Stimulated activated CD4-positive, alpha-beta T cell treated with anti-CD3 and anti-CD28 coated beads, Interleukin-4, amount 100 ng/mL, for 4 hours (primary cell): ENCODE results near the gene ASAH2.
A peak's percentile ranks its signal among the peaks of the same experiment; 100 is the strongest.
"Not testable (repeated sequence)": the region's sequence is repeated elsewhere in the genome, so short reads cannot be mapped to it uniquely, and the experiment has no call there.

Experiments
- DNase-seq, 2 experiments: peaks; one replicate each; pipeline ENCODE4 v3.0.0-alpha.2; 2020

ASAH2 gene

DNA sequence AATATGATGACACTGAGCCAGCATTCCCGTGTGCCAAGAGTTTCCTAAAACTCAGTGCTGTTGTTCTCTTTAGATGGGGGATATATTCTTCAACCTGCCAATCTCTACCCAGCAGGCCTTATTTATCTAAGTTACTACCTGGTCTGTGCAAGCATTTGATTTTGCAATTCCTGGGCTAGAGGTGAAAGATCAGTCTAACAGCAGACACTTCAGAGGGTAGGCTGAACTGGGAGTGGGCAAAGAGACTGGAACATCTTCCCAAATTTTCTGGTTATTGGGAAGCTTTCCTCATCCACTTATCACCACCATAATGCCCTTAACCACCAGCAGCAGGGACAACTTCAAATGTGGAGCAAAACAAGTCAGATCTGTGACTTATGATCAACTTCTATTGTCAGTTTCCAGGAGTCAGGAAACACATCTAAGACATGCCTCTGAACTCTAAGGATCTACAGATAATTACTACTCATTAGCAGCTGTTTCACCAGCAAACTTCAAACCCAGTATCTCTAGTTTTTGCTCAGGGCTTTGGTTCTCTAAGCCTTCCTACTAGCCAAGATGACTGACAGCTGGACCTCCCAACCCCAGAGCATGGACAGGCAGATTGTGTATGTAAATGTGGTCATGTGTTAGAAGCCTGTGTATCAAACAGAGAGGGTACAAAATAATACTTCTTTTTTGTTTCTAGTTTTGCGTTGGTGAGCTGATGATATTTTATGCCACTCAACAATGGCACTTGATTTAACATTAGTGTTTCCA, 1.0 kb downstream of the ASAH2 start:
- DNase-seq, result no peak

GRCh38 chr10:50248598-50248997, 2.7 kb downstream of the ASAH2 start:
- no peak for DNase-seq

DNA sequence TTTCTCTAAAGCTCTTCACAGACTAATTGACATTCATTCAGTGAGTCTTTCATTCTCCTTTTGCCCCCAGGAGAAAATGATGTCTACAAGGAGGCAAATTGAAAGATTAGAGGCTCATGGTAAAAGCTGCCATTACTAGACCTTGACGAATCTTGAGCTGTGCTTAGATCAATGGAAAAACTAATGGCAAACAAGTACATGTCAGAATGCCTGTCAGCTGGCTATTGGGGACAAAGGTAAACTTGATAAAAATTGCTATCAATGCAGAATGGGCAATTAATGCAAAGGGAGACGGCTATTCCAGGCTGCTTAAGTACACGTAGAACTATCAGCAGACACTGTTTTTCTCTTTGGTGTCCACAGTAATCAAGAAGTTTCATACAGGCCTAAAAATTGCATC, 3.3 kb downstream of the ASAH2 start:
- DNase-seq, result no peak

DNA sequence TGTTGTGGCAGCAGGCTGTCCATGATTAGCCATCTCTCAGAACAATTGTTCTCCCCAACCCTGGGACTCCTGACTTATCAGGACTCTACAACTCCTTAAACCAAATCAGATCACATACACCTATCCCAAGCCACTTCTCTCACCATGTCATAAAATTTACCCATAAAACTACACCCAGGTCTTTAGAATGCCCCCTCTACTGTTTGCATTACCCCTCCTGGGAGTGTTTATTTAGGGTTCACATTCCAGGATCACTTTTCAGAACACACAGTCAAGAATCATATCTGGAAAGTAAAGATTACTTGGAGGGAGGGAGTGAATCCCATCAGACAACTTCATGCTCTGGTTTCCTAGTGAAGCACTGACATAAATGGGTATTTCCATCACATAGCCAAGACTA, 7.1 kb downstream of the ASAH2 start:
- DNase-seq, result no peak

DNA sequence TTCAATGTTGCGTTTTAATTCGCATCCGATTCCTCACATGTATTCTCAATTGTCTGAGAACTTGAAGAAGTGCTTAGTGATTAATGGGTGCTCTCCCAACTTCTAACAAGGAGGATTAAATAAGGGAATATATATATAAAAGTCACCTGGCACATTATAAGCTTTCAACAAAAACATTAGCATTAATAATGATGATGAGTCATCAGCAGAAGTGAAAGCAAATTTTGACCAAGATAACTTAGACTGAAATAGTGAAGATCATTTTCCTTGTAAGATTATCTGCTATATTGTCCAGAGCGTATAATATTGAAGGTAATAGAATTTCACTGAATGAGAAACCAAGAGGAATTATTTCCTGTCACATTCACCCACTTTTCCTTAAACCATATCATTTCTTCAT, 8.5 kb downstream of the ASAH2 start:
- no peak for DNase-seq

- not testable (repeated sequence) for DNase-seq
Measured at GRCh38 chr10:50241478-50241877, 9.8 kb downstream of the ASAH2 start.

DNA sequence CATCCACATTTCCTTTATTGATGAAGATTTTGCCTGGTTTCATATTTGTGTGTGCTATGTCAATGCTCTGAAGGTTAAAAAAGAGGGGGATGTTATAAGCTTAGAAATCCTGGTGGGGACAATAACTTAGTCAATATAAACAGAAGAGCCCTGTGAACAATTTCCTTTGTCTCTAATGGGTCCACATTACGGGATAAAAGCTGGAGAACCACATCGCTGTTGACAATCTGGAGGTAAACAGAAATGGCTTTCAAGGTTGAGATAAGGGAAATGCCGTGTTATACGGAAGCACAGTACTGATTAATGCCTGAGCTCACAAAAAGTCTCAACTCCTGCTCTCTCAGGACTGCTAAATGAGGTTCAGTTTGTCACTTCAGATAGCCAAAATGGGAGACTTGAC, 16.8 kb downstream of the ASAH2 start:
- DNase-seq, result no peak

- no peak for DNase-seq
Measured at GRCh38 chr10:50232261-50232639, 19.1 kb downstream of the ASAH2 start.

GRCh38 chr10:50231515-50232260, 19.6 kb downstream of the ASAH2 start:
- no peak for DNase-seq

DNA sequence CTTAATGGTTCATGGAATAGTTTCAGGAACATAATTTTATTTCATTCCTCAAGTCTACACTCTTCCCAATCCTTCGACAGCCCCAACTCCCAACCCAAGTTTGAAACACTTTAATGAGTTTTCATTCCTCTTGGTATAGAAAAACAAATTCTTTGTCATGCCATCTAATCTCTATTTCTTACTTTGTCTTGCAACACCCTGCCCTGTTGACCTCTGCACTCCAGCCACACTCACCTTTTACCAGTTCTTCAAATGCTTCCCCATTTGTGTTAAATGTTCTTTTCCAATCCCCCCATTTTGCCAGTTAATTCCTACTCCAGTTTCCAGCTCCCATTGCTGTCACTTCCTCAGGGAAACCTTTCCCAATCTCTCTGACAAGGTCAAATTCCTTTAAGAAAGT, 21.9 kb downstream of the ASAH2 start:
- DNase-seq, result no peak

GRCh38 chr10:50228672-50229071, 22.6 kb downstream of the ASAH2 start:
- DNase-seq, result no peak

DNA sequence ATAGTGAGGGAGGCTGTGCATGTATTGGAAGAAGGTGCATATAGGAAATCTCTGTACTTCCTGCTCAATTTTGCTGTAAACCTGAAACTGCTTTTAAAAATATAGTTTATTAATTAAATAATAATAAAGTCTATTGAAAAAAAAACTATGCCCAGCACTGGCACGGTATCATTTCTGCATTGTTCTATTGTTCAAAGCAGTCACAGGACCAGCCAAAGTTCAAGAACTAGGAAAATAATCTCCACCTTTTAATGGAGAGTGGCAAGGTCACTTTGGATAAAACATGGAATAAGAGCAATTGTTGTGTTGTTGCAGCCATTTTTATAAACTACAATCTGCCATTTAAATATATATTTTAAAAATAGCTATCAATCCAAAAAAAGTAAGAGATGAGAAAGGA, 24.7 kb downstream of the ASAH2 start:
- DNase-seq, result no peak

DNA sequence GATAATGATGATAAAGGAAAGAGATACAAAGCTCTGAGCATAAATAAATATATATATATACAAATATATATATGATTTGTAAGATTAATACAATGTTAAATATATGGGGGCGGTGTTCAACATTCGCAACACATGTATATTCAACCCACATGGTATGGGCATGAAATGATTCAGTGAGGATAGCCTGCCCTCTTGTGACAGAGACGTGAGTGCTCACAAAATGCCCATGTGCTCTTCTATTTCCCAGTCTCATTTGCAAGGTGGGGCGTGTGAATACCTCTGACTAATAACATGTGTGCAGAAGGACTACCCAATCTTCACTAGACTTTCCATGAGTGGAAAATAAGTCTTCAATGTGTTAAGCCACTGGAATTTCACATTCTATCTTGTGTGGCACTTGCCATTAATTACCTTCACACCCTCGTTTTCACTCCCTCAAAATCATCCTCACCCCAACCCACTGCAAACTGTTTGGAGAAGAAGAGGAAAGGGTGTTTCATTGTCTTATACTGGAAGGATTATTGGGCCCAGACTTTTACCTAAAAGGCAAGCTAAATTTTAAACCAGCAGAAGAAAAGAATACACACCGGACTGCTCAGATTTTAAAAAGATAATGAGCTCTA, 26.9 kb downstream of the ASAH2 start:
- peak in 1 of 2 experiments; percentile 4 for DNase-seq

DNA sequence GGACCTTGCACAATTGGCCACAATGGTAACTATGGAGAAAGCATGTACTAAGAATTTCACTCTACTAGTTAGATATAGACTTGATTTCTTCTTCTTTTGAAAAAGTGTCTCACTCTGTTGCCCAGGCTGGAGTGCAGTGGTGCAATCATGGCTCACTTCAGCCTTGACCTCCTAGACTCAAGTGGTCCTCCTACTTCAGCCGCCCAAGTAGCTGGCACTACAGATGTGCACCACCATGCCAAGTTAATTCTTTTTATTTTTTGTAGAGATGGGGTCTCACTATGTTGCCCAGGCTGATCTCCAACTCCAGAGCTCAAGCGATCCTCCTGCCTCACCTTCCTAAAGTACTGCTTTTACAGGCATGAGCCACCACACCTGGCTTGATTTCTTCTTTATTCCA, 29.1 kb downstream of the ASAH2 start:
- DNase-seq, result no peak

DNA sequence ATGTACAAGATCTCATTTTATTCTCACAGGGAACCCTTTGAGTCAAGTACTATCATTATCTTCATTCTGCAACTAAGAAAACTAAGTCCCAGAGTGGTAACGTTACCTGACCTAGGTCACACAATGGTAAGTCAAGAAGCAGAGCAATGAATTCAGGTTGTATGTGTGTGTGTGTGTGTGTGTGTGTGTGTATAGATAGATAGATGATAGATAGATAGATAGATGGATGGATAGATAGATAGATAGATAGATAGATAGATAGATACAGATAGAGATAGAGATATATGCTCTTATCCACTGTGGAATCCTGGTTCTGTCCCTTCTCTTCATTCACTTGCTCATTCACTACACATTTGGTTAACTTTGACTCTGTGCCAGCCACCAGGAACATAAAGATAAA, 29.8 kb downstream of the ASAH2 start:
- no peak for DNase-seq

DNA sequence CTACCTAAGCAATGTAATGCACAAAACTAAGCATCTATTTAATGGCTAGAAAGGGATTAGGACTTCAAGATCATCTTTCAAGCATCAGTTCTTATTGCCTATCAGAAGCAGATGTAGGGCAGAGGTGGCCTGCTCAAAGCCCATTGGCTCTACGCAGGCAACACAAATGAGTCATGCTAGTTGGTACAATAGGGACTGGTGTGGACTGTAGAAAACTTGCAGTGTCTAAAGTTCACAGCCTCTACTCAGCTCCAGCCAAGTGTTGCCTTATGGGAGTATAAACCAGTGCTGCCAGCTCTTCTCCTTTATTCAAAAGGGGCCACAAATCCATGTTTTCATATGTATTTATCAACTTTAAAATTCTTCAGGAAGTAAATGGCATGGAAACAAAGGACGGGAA, 31.7 kb downstream of the ASAH2 start:
- no peak for DNase-seq

DNA sequence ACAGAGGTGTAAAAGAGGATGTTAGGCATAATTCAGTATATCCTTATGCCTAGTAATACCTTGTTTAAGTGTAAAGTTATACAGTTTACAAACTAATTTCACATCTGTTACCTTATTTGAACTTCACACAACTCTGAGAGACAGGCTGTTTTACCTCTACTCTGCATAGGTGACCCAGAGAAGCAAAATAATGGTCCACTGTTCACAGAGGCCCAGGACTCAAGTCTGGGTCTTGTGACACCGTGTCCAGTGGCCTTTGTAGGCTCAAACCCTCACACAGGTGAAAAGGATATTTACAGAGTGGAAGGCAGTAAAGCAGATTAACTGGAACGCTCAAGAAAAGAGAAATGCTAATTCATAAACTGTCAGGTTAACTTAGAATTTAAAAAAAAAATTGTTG, 32.1 kb downstream of the ASAH2 start:
- no peak for DNase-seq

DNA sequence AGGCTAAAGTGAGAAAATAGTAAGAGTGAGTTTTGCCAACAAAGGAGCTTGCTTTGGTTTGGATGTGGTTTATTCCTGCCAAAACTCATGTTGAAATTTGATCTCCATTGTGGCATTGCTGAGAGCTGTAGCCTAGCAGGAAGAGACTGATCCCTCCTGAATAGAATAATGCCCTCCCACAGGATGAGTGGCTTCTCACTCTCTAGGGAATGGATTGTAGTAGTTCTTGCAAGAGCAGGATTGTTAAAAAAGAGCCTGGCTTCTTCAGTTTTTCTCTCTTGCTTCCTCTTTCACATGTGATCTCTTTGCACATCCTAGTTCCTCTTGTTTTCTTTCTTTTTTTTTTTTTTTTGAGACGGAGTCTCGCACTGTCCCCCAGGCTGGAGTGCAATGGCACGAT, 34.4 kb downstream of the ASAH2 start:
- DNase-seq, result no peak

- no peak for DNase-seq
Measured at GRCh38 chr10:50216418-50216817, 34.9 kb downstream of the ASAH2 start.

GRCh38 chr10:50211670-50212069, 39.6 kb downstream of the ASAH2 start:
- DNase-seq, result no peak

DNA sequence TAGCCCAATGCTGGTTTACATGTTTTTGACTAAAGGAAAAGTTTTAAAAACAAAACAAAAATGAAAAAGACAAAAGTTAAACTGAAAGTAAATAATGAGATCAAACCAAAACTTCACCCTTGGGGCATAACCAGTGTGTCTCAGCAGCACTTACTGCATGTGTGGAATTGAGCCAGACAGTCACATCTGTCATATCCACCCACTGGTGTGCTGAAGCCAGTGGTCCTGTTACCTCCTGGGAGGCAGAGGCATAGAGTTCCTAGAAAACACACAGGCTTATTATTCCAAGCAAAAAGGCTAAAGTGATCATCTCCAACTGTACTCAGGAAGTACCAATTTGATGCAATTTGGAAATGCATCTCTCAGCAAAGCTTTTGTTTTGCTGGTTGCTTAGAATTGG, 40.4 kb downstream of the ASAH2 start:
- DNase-seq, result no peak
